Measurements from ENCODE around the gene E2F8. TPM values are rescaled to one million over a fixed set of nuclear protein-coding genes. Genes with fewer than 3 reads are reported as not detected.

The E2F8 gene
- total RNA-seq, 2 donors from 2014 or later = 0.46 to 0.57 TPM

DNA sequence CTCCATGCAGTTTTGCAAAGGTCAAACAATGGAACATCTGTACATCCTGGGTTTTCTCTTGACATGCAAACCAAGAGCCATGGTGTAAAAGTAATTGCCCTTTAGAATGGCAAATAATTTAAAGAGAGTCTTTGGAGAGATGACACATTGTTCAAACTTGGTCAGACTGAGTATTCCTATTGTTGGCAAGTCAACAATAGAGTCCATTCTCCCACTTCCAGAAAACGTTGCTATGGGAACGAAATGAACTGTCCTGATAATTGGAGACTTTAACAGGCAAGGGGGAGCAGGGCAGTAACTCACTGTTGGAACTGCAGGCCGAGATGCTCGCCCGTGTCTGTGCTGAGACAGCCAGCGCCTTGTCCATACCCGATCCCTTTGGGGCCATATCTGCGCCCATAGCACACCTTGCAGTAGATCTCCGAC lies 52.9 kb downstream of the E2F8 start:
- intact Hi-C loops (cut with DNase I) = no loop called here
- TF ChIP-seq POLR2AphosphoS5 (IDR thresholded peaks at IDR 0.05) (no peak), POLR2A (IDR thresholded peaks at IDR 0.05) (no peak)
- TF ChIP-seq, protein P1, sequence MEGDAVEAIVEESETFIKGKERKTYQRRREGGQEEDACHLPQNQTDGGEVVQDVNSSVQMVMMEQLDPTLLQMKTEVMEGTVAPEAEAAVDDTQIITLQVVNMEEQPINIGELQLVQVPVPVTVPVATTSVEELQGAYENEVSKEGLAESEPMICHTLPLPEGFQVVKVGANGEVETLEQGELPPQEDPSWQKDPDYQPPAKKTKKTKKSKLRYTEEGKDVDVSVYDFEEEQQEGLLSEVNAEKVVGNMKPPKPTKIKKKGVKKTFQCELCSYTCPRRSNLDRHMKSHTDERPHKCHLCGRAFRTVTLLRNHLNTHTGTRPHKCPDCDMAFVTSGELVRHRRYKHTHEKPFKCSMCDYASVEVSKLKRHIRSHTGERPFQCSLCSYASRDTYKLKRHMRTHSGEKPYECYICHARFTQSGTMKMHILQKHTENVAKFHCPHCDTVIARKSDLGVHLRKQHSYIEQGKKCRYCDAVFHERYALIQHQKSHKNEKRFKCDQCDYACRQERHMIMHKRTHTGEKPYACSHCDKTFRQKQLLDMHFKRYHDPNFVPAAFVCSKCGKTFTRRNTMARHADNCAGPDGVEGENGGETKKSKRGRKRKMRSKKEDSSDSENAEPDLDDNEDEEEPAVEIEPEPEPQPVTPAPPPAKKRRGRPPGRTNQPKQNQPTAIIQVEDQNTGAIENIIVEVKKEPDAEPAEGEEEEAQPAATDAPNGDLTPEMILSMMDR (IDR thresholded peaks at IDR 0.05) = no peak
- H3K4me3 ChIP-seq = no peak overlapping the region
- H3K27ac ChIP-seq = no peak overlapping the region
- H3K36me3 ChIP-seq = no peaks in the 10 kb centered on the region
- no peaks in the 10 kb centered on the region for H3K27me3 ChIP-seq (replicated peaks; ENCODE audit: insufficient read depth)
- no peak for DNase-seq (ENCODE audit: low spot score)
- 61% methylated on average over 9 of the region's 9 CpGs for WGBS
- no peaks in the 10 kb centered on the region for H3K9me3 ChIP-seq
- no peaks in the 10 kb centered on the region for H3K4me1 ChIP-seq (replicated peaks)

DNA sequence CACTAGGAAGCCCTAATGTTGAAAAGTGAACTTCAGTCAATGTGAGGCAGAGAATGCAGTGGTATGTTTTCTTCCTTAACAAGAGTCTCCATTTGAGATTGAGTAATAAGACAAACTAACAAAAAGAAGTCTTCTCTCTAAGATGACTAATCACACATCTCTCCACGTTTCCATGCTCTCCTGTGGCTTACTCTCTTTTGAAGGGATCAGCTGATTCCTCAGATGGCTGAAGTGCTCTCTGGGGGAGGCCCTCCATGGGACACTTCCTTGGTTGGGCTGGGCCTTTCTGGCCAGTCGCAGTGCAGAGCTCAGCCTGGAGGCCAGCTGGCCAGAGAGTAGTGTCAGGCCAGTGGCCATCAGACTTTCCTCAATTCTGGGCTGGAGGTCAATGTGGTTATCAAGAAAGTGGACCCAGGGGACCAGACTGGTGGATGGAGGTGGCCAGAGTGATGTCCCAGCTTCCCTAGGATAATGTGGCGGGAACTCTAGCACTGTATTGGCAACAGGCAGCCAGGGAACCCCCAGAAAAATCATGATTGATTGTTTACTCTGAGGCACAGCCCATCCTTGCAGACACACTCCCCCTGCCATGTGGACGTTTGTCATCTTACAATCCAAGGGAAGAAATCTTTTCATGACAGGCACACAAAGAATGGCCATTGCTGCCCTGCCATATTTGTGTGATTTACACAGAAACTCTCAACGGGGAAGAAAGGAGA lies 53.5 kb downstream of the E2F8 start:
- no peaks in the 10 kb centered on the region for H3K27me3 ChIP-seq (replicated peaks; ENCODE audit: insufficient read depth)
- no peaks in the 10 kb centered on the region for H3K36me3 ChIP-seq
- H3K4me3 ChIP-seq = no peak overlapping the region
- H3K27ac ChIP-seq = no peak overlapping the region
- TF ChIP-seq POLR2AphosphoS5 (IDR thresholded peaks at IDR 0.05) (no peak), POLR2A (IDR thresholded peaks at IDR 0.05) (no peak)
- TF ChIP-seq, protein P1 (IDR thresholded peaks at IDR 0.05) = no peak
- DNase-seq (ENCODE audit: low spot score) = no peak
- no peaks in the 10 kb centered on the region for H3K4me1 ChIP-seq (replicated peaks)
- WGBS = 60% methylated on average over 5 of the region's 5 CpGs
- no peaks in the 10 kb centered on the region for H3K9me3 ChIP-seq
- intact Hi-C loops (cut with DNase I) = no loop called here

DNA sequence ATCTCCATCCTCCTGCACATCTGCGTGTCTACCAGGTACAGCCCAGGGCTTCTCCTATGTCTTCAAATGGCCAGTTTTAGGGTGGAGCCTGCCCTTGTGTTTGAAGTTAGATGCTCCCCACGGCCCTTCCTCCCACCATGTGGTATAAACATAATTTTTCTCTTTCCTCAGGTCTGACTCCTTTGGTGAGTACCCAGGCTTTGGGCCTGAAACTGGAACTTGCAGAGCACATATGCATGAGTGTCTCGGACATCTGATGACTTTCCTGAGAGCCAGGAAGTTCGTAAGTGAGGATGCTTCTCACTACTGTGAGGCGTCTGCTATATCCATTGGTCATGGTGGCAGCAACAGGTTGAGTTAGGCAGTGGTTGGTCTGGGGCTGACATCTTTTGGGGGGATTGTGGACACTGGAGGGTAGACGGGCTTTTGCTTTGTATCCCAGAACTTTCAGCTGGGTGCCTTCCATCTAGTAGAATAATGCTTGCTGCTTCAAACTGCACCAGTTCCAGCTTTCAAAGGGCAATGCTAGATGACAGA lies 55.2 kb downstream of the E2F8 start:
- Histone ChIP-seq H3K27ac (no peak overlapping the region), H3K27me3 (replicated peaks; ENCODE audit: insufficient read depth) (no peaks in the 10 kb centered on the region), H3K4me3 (no peak overlapping the region), H3K4me1 (replicated peaks) (no peaks in the 10 kb centered on the region), H3K36me3 (no peaks in the 10 kb centered on the region), H3K9me3 (no peaks in the 10 kb centered on the region)
- TF ChIP-seq POLR2AphosphoS5 (IDR thresholded peaks at IDR 0.05) (no peak), POLR2A (IDR thresholded peaks at IDR 0.05) (no peak)
- TF ChIP-seq, protein P1 (IDR thresholded peaks at IDR 0.05) = no peak
- WGBS = 76% methylated on average over 6 of the region's 6 CpGs
- intact Hi-C loops (cut with DNase I) = no loop called here
- DNase-seq (ENCODE audit: low spot score) = no peak

DNA sequence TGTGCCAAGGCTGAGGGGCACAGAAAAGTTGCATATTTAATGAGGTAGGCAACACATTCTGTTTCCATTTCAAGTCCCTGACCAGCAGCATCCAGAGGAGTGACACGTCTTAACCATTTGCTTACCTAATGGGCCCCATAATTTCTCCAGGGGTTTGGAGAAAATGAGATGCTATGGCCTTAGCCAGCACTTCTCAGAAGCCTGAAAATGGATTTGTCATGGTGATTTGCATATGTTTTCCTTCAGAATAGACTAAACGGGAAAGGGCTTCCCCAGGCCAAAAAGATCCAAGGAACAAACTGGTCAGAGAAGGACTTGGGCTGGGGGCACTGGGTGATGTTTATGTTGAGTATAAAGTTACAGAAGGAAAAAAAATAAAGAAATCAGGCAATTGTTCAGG lies 55.7 kb downstream of the E2F8 start:
- Histone ChIP-seq H3K4me1 (replicated peaks) (no peaks in the 10 kb centered on the region), H3K9me3 (no peaks in the 10 kb centered on the region), H3K36me3 (no peaks in the 10 kb centered on the region), H3K4me3 (no peak overlapping the region), H3K27me3 (replicated peaks; ENCODE audit: insufficient read depth) (no peaks in the 10 kb centered on the region), H3K27ac (no peak overlapping the region)
- intact Hi-C loops (cut with DNase I) = no loop called here
- 68% methylated on average over 2 of the region's 2 CpGs for WGBS
- TF ChIP-seq, protein P1 (IDR thresholded peaks at IDR 0.05) = no peak
- TF ChIP-seq POLR2AphosphoS5 (IDR thresholded peaks at IDR 0.05) = no peak
- no peak for TF ChIP-seq POLR2A (IDR thresholded peaks at IDR 0.05)
- DNase-seq (ENCODE audit: low spot score) = no peak

DNA sequence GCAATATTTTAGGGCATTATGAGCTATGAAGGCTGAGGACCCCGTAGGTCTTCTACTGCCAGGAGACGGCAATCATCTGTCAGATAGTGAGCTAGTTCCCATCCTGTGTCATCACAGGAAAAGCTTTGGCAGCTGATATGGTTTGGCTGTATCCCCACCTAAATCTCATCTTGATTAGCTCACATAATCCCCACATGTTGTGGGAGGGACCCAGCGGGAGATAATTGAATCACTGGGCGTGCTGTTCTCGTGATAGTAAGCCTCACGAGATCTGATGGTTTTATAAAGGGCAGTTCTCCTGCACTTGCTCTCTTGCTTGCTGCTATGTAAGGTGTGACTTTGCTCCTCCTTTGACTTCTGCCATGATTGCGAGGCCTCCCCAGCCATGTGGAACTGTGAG lies 57.1 kb downstream of the E2F8 start:
- Histone ChIP-seq H3K36me3 (no peaks in the 10 kb centered on the region), H3K9me3 (no peaks in the 10 kb centered on the region), H3K4me3 (no peak overlapping the region), H3K27ac (no peak overlapping the region), H3K4me1 (replicated peaks) (no peaks in the 10 kb centered on the region), H3K27me3 (replicated peaks; ENCODE audit: insufficient read depth) (no peaks in the 10 kb centered on the region)
- no peak for DNase-seq (ENCODE audit: low spot score)
- WGBS = 86% methylated on average over 7 of the region's 7 CpGs
- TF ChIP-seq POLR2AphosphoS5 (IDR thresholded peaks at IDR 0.05) (no peak), POLR2A (IDR thresholded peaks at IDR 0.05) (no peak)
- TF ChIP-seq, protein P1 (IDR thresholded peaks at IDR 0.05) = no peak
- intact Hi-C loops (cut with DNase I) = no loop called here

All from prostate gland (tissue), 2 donors.